B cell (primary cell): ENCODE data around the gene TTC28. TPM values are rescaled to one million over a fixed set of nuclear protein-coding genes. Genes with fewer than 3 reads are reported as not detected.

Experiments used
- ATAC-seq: fragments of 200-7000 bp; cut with Tn5 transposase; one replicate; pipeline ENCODE4 v1.10.0; 2021; ENCODE audit warnings: low read depth, mild to moderate bottlenecking, moderate number of reproducible peaks, moderate library complexity
- CTCF ChIA-PET: fragments of 350-600 bp; sonication (Branson Sonifier 250); formaldehyde crosslinking; loops from one replicate; lab custom pipeline; 2021; ENCODE audit warnings: antibody characterized with exemption, inconsistent platforms; lab: Charles Lee
- POLR2A ChIA-PET: fragments of 350-600 bp; sonication (Branson Sonifier 250); formaldehyde crosslinking; loops from one replicate; lab custom pipeline; 2021; ENCODE audit warnings: antibody characterized with exemption; lab: Charles Lee
- DNase-seq: peaks from one replicate; pipeline ENCODE4 v3.0.0; 2013
- H2AFZ ChIP-seq: 2 replicates; pipeline ENCODE4 v1.6.1; 2012; ENCODE audit warnings: mild to moderate bottlenecking, low read depth, low read length; ENCODE audit not compliant: insufficient read depth, poor library complexity, severe bottlenecking
- H3K27ac ChIP-seq, 2 donors: 1 replicate in 1 of 2; 2 replicates in 1 of 2; pipeline ENCODE4 v1.5.1; 2012 to 2013; ENCODE audit warnings: low read length in 2 of 2, mild to moderate bottlenecking in 2 of 2, moderate library complexity in 1 of 2
- H3K27me3 ChIP-seq, 4 experiments: fragments of 200-600 bp in 1 of 4; sonication (generic) in 1 of 4; replicated peaks in 1 of 4; 1 replicate in 2 of 4; 2 replicates in 2 of 4; pipeline versions ENCODE4 v1.6.1 to v1.7.0; 2013 to 2016; ENCODE audit warnings: low read length in 3 of 4, mild to moderate bottlenecking in 2 of 4, mixed read lengths in 1 of 4, moderate library complexity in 1 of 4; ENCODE audit not compliant: insufficient read depth in 4 of 4, control insufficient read depth in 3 of 4; ENCODE audit errors: control extremely low read depth in 1 of 4
- H3K36me3 ChIP-seq, 2 experiments: replicated peaks in 1 of 2; 1 replicate in 1 of 2; 2 replicates in 1 of 2; pipeline versions ENCODE4 v1.6.1 to v1.7.1; 2013; ENCODE audit warnings: low read length in 1 of 2; ENCODE audit not compliant: insufficient read depth in 2 of 2, control insufficient read depth in 1 of 2; ENCODE audit errors: control extremely low read depth in 1 of 2, extremely low read depth in 1 of 2
- H3K4me1 ChIP-seq, 2 donors: fragments of 200-600 bp in 1 of 2; sonication (generic) in 1 of 2; 1 replicate in 1 of 2; 2 replicates in 1 of 2; pipeline versions ENCODE4 v1.5.1 to v1.6.1; 2013 to 2017; ENCODE audit warnings: low read length in 2 of 2; ENCODE audit not compliant: control insufficient read depth in 2 of 2, insufficient read depth in 2 of 2
- H3K4me2 ChIP-seq: replicated peaks from 2 replicates; pipeline ENCODE3; 2012; ENCODE audit warnings: mild to moderate bottlenecking, low read depth, low read length; ENCODE audit not compliant: poor library complexity, severe bottlenecking
- H3K4me3 ChIP-seq, 5 experiments: fragments of 200-600 bp in 1 of 5; sonication (generic) in 1 of 5; 1 replicate in 3 of 5; 2 replicates in 2 of 5; pipeline versions ENCODE4 v1.5.1 to v1.7.0; 2011 to 2016; ENCODE audit warnings: low read length in 4 of 5, mild to moderate bottlenecking in 4 of 5, low read depth in 2 of 5, control low read depth in 1 of 5, moderate library complexity in 1 of 5; ENCODE audit not compliant: insufficient read depth in 1 of 5; ENCODE audit errors: control extremely low read depth in 1 of 5, extremely low read depth in 1 of 5
- H3K79me2 ChIP-seq: fragments of 200-600 bp; sonication (generic); one replicate; pipeline ENCODE4 v1.6.0; 2016; ENCODE audit warnings: low read length; ENCODE audit not compliant: control insufficient read depth, insufficient read depth
- H3K9ac ChIP-seq: fragments of 200-600 bp; sonication (generic); 2 replicates; pipeline ENCODE4 v1.6.1; 2017; ENCODE audit warnings: mild to moderate bottlenecking, low read length, moderate library complexity
- H3K9me3 ChIP-seq, 3 donors: one replicate each; pipeline versions ENCODE4 v1.6.1 to v1.7.1; 2013; ENCODE audit warnings: low read length in 2 of 3; ENCODE audit not compliant: control insufficient read depth in 2 of 3, insufficient read depth in 1 of 3; ENCODE audit errors: control extremely low read depth in 1 of 3
- H4K20me1 ChIP-seq: 2 replicates; pipeline ENCODE4 v1.6.0; 2012; ENCODE audit warnings: mild to moderate bottlenecking, low read length; ENCODE audit not compliant: insufficient read depth, control insufficient read depth, poor library complexity, severe bottlenecking
- H3K27ac Mint-ChIP-seq: one replicate; pipeline ENCODE4 v1.8.0; 2021; ENCODE audit warnings: mixed read lengths
- H3K27me3 Mint-ChIP-seq: one replicate; pipeline ENCODE4 v1.8.0; 2021; ENCODE audit warnings: mixed read lengths
- H3K4me1 Mint-ChIP-seq: one replicate; pipeline ENCODE4 v1.8.0; 2021; ENCODE audit warnings: mixed read lengths
- H3K4me3 Mint-ChIP-seq: one replicate; pipeline ENCODE4 v1.8.0; 2021; ENCODE audit warnings: mixed read lengths
- H3K9me3 Mint-ChIP-seq: one replicate; pipeline ENCODE4 v1.8.0; 2022; ENCODE audit warnings: mixed read lengths; ENCODE audit not compliant: insufficient read depth
- CTCF ChIP-seq: fragments of 200-600 bp; IDR thresholded peaks from one replicate; pipeline ENCODE4 v1.8.0; 2022; ENCODE audit warnings: antibody characterized with exemption, mild to moderate bottlenecking
- EZH2 ChIP-seq: IDR thresholded peaks from 2 replicates; pipeline ENCODE4 v1.6.1; 2012; ENCODE audit warnings: borderline replicate concordance, low read depth, mild to moderate bottlenecking, moderate library complexity, low read length; ENCODE audit not compliant: insufficient read depth, poor library complexity, severe bottlenecking
- WGBS: methylation state at CpG from one replicate; pipeline ENCODE4 v1.1.5; 2013; ENCODE audit warnings: missing lambda C conversion rate; ENCODE audit not compliant: insufficient coverage; 5-methylcytosine and 5-hydroxymethylcytosine counted together
- intact Hi-C: fragments of 100-400 bp; cut with micrococcal nuclease; formaldehyde crosslinking; loops from one replicate; pipeline ENCODE4 v1.10.0; 2022
- polyA plus RNA-seq: library from polyadenylated mRNA; depleted of rRNA; stranded (reverse); fragments of >200 nt; gene quantifications from 2 replicates; pipeline ENCODE4 v1.2.3, GENCODE V29; 2012
- total RNA-seq, 2 donors: library from RNA; stranded (reverse); fragments of 120-200 nt in 1 of 2; gene quantifications; 1 replicate in 1 of 2; 2 replicates in 1 of 2; pipeline versions ENCODE4 v1.2.3 to v1.2.4, GENCODE V29; 2013 to 2022

Gene TTC28
- total and polyA plus RNA-seq, 2 donors (not counting 1 experiment from before 2014, with no cell fraction given) = 4.5 to 7.3 TPM

DNA sequence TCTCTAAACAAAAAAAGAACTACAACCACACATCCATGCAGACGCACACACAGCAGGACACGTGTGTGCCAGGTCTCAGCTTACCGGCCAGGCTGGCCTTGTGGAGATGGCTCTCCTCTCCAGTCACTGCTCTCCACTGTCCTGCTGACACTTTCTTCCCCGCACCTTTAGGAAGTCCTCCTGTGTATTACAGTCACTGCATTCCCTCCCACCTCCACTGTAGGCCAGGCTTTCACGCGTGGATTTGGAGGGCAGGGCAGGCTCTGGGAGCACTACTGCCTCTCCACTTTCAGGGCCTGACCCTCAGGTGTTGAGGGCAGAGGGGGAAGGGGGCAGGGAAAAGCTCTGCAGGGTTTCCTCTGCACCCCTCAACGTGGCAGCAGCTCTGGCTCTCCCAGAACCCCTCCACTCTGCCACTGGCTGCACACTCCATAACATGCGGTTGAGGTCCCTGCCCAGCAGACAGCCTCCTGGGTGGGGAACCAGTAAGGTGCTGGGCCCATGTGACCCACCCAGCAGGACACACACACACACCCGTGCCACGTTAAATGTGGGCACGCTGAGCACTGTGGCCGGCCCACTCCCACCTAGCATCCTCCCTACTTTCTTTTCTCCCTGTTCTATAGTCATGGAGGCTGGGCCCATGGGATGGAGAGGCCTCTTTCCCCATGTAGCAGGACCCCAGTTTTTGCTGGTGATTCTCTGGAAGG is 653.6 kb downstream of the TTC28 start:
- no peaks in the 10 kb centered on the region for H3K4me1 ChIP-seq
- no peaks in the 10 kb centered on the region for H4K20me1 ChIP-seq
- ATAC-seq (no peak), DNase-seq (no peak)
- Mint-ChIP-seq H3K4me3 (no peak overlapping the region), H3K4me1 (no peaks in the 10 kb centered on the region), H3K27ac (no peak overlapping the region), H3K9me3 (no peaks in the 10 kb centered on the region), H3K27me3 (no peaks in the 10 kb centered on the region)
- H3K4me2 ChIP-seq = no peak overlapping the region
- H2AFZ ChIP-seq = no peak overlapping the region
- intact Hi-C loops = no loop called here
- CTCF ChIA-PET = no interaction called here
- TF ChIP-seq EZH2 = no peak
- no peak for TF ChIP-seq CTCF
- H3K27me3 ChIP-seq = no peaks in the 10 kb centered on the region
- H3K9ac ChIP-seq = no peak overlapping the region
- WGBS = 82% methylated on average over 6 of the region's 12 CpGs
- POLR2A ChIA-PET = no interaction called here
- H3K27ac ChIP-seq = no peak overlapping the region
- H3K9me3 ChIP-seq = no peaks in the 10 kb centered on the region
- no peaks in the 10 kb centered on the region for H3K79me2 ChIP-seq
- H3K4me3 ChIP-seq = no peak overlapping the region
- no peaks in the 10 kb centered on the region for H3K36me3 ChIP-seq

GRCh38 chr22:28025333-28025732 is 654.3 kb downstream of the TTC28 start:
- Histone ChIP-seq H4K20me1 (no peaks in the 10 kb centered on the region), H3K79me2 (no peaks in the 10 kb centered on the region), H3K9me3 (no peaks in the 10 kb centered on the region), H3K4me1 (no peaks in the 10 kb centered on the region), H3K4me2 (no peak overlapping the region), H3K27me3 (no peaks in the 10 kb centered on the region), H2AFZ (no peak overlapping the region), H3K36me3 (no peaks in the 10 kb centered on the region), H3K27ac (no peak overlapping the region), H3K4me3 (no peak overlapping the region), H3K9ac (no peak overlapping the region)
- Mint-ChIP-seq H3K27me3 (no peaks in the 10 kb centered on the region), H3K27ac (no peak overlapping the region), H3K4me3 (no peak overlapping the region), H3K4me1 (no peaks in the 10 kb centered on the region), H3K9me3 (no peaks in the 10 kb centered on the region)
- 91% methylated on average over 7 of the region's 7 CpGs for WGBS
- ChIA-PET CTCF (no interaction called here), POLR2A (no interaction called here)
- intact Hi-C loops = no loop called here
- no peak for DNase-seq
- no peak for ATAC-seq
- TF ChIP-seq CTCF = no peak
- no peak for TF ChIP-seq EZH2
